Astrocyte of the cerebellum (primary cell): ENCODE measurements around the gene YKT6.

Experiments used
- DNase-seq: peaks from one replicate; pipeline ENCODE4 v3.0.0-alpha.2; 2011; ENCODE audit warnings: low read depth
- H3K4me3 ChIP-seq: 2 replicates; pipeline ENCODE4 v1.5.1; 2011; ENCODE audit warnings: mild to moderate bottlenecking, low read depth, low read length, moderate library complexity
- in situ Hi-C: cut with HindIII; loops from 2 replicates; pipeline ENCODE4 v1.10.0; 2017; ENCODE audit warnings: low sequenced_read_pairs
- TF ChIP-seq, protein P1 (sequence below): IDR thresholded peaks from 2 replicates; pipeline ENCODE4 v1.5.1; 2012; ENCODE audit warnings: low read length, low read depth, moderate library complexity, mild to moderate bottlenecking; ENCODE audit errors: missing control alignments

Gene YKT6

DNA sequence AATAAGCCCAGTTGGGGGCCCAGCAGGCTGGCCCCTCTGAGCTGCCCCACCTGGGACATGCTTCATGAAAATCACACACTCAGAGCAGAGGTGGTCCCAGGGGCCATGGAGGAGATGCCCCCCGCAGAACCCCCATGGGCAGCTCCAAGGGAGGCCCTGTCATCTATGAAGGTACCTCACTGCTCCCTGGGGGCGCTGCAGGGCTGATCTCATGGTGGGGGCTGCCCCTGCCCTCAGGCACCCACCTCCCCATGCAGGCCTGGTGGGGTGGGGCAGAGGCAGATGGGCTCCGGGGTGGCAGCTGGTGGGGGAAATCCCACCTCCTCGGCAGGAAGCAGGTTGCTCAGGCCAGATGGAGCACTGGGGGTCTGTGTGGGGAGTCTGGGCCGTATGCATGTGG is 60.5 kb downstream of the YKT6 start:
- in situ Hi-C loops = no loop called here
- no peak overlapping the region for H3K4me3 ChIP-seq
- TF ChIP-seq, protein P1, sequence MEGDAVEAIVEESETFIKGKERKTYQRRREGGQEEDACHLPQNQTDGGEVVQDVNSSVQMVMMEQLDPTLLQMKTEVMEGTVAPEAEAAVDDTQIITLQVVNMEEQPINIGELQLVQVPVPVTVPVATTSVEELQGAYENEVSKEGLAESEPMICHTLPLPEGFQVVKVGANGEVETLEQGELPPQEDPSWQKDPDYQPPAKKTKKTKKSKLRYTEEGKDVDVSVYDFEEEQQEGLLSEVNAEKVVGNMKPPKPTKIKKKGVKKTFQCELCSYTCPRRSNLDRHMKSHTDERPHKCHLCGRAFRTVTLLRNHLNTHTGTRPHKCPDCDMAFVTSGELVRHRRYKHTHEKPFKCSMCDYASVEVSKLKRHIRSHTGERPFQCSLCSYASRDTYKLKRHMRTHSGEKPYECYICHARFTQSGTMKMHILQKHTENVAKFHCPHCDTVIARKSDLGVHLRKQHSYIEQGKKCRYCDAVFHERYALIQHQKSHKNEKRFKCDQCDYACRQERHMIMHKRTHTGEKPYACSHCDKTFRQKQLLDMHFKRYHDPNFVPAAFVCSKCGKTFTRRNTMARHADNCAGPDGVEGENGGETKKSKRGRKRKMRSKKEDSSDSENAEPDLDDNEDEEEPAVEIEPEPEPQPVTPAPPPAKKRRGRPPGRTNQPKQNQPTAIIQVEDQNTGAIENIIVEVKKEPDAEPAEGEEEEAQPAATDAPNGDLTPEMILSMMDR = no peak
- no peak for DNase-seq

DNA sequence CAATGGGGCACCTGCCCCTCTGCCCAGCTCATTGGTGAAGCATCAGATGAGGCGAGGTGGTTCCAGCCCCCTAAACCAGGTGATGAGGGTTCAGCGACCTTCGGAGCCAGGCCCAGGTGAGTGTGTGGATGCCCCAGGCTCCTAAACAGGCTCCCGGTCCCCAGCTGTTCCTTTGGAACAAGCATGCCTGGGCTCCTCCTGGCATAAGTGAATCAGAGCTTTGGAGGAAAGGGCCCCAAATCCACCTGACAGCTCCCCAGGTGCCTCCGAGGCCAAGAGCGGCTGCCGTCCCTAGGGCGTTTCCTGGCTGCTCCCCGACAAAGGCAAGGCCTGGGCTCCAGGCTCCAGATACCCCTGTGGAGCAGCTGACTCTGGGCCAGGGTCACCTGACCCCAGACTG is 61.3 kb downstream of the YKT6 start:
- DNase-seq = no peak
- in situ Hi-C loops = no loop called here
- TF ChIP-seq, protein P1 = no peak
- no peak overlapping the region for H3K4me3 ChIP-seq

DNA sequence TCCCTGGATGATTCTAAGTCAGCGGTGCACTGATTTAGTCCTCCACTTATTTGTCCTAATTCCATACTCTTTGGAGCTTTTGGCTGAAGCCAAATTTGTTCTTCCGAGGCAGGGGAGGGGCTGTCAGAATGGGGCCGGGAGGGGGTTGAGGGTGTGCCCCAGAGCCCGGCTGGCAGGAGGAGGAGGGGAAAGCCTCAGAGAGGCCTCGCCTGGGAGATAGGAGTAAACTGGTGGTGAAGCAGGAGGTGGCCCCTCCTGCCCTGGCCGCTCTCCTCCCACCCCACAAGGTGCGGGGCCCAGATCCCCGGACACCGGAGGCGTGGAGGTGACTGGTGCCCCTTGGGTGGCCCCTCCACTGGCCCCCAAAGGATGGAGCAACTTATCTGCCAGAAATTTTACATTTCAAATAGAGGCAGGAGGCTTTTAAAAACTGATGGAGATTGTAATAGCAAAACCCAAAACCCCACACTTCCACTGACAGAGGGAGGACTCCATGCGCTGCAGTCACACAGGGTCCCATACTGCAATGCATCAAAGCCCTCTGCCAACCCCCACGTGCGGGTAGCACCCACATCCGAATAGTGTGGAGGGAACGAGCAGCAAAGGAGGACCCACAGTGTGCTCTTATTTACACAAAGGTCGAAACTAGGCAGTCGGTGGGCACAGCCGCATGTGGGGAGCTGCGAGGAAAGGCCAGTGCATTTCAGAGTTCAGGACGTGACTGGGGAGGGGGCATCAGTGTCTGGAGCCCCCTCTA is 62.7 kb downstream of the YKT6 start:
- no peak overlapping the region for H3K4me3 ChIP-seq
- TF ChIP-seq, protein P1 = no peak
- in situ Hi-C loops = no loop called here
- no peak for DNase-seq
